CD14-positive monocyte (primary cell): Measurements from ENCODE around the gene PLD3. TPM values are rescaled to one million over a fixed set of nuclear protein-coding genes. Genes with fewer than 3 reads are reported as not detected.
A peak's percentile ranks its signal among the peaks of the same experiment; 100 is the strongest.

Experiments used
- DNase-seq, 3 donors: peaks; one replicate each; pipeline ENCODE4 v3.0.0-alpha.2; 2011 to 2022
- H2AFZ ChIP-seq: 2 replicates; pipeline ENCODE4 v1.6.0; 2012; ENCODE audit warnings: mild to moderate bottlenecking, low read depth, low read length, inconsistent platforms; ENCODE audit not compliant: insufficient read depth, poor library complexity, severe bottlenecking
- H3K27ac ChIP-seq, 2 donors: 1 replicate in 1 of 2; 2 replicates in 1 of 2; pipeline ENCODE4 v1.5.1; 2012 to 2013; ENCODE audit warnings: low read length in 2 of 2, control low read depth in 1 of 2, inconsistent platforms in 1 of 2, low read depth in 1 of 2, mild to moderate bottlenecking in 1 of 2
- H3K27me3 ChIP-seq, 2 donors: one replicate each; pipeline versions ENCODE4 v1.6.0 to v1.6.1; 2011 to 2013; ENCODE audit warnings: low read length in 2 of 2; ENCODE audit not compliant: control insufficient read depth in 2 of 2, insufficient read depth in 2 of 2
- H3K36me3 ChIP-seq, 2 donors: replicated peaks in 1 of 2; 1 replicate in 1 of 2; 2 replicates in 1 of 2; pipeline versions ENCODE4 v1.5.1 to v1.6.1; 2012 to 2013; ENCODE audit warnings: low read length in 2 of 2, control low read depth in 1 of 2, inconsistent platforms in 1 of 2, mild to moderate bottlenecking in 1 of 2; ENCODE audit not compliant: insufficient read depth in 2 of 2, control insufficient read depth in 1 of 2
- H3K4me1 ChIP-seq, 2 donors: 1 replicate in 1 of 2; 2 replicates in 1 of 2; pipeline versions ENCODE4 v1.5.1 to v1.6.1; 2012 to 2013; ENCODE audit warnings: low read length in 2 of 2, control low read depth in 1 of 2, inconsistent platforms in 1 of 2, mild to moderate bottlenecking in 1 of 2, moderate library complexity in 1 of 2; ENCODE audit not compliant: insufficient read depth in 2 of 2, control insufficient read depth in 1 of 2
- H3K4me2 ChIP-seq: replicated peaks from 2 replicates; pipeline ENCODE3; 2012; ENCODE audit warnings: low read length, moderate library complexity, mild to moderate bottlenecking; ENCODE audit not compliant: poor library complexity, severe bottlenecking; ENCODE audit errors: extremely low read depth
- H3K4me3 ChIP-seq, 3 experiments: fragments of 200-600 bp in 1 of 3; sonication (generic) in 1 of 3; replicated peaks in 1 of 3; 1 replicate in 2 of 3; 2 replicates in 1 of 3; pipeline ENCODE4 v1.5.1; 2011 to 2013; ENCODE audit warnings: low read length in 3 of 3, mild to moderate bottlenecking in 3 of 3, control low read depth in 2 of 3, low read depth in 2 of 3, inconsistent platforms in 1 of 3, moderate library complexity in 1 of 3
- H3K79me2 ChIP-seq: 2 replicates; pipeline ENCODE4 v1.6.0; 2012; ENCODE audit warnings: mild to moderate bottlenecking, control low read depth, inconsistent platforms, low read length, moderate library complexity; ENCODE audit not compliant: insufficient read depth
- H3K9ac ChIP-seq: 2 replicates; pipeline ENCODE4 v1.6.0; 2017; ENCODE audit warnings: low read length, mild to moderate bottlenecking; ENCODE audit not compliant: insufficient read depth, poor library complexity, severe bottlenecking
- H3K9me3 ChIP-seq, 2 donors: replicated peaks in 1 of 2; 1 replicate in 1 of 2; 2 replicates in 1 of 2; pipeline versions ENCODE4 v1.5.1 to v1.6.1; 2012 to 2013; ENCODE audit warnings: low read length in 2 of 2, control low read depth in 1 of 2; ENCODE audit not compliant: control insufficient read depth in 1 of 2, insufficient read depth in 1 of 2
- H4K20me1 ChIP-seq: 2 replicates; pipeline ENCODE4 v1.6.0; 2012; ENCODE audit warnings: mild to moderate bottlenecking, low read length, control low read depth, moderate library complexity; ENCODE audit not compliant: insufficient read depth
- H3K27ac Mint-ChIP-seq, 7 donors: one replicate each; pipeline ENCODE4 v1.8.0; 2020; ENCODE audit warnings: mild to moderate bottlenecking in 7 of 7, mixed read lengths in 7 of 7, moderate library complexity in 6 of 7, inconsistent platforms in 2 of 7
- H3K27me3 Mint-ChIP-seq, 3 donors: one replicate each; pipeline ENCODE4 v1.8.0; 2021 to 2022; ENCODE audit warnings: low read depth in 3 of 3, mild to moderate bottlenecking in 3 of 3, mixed read lengths in 3 of 3, moderate library complexity in 3 of 3, inconsistent platforms in 1 of 3
- H3K36me3 Mint-ChIP-seq, 2 donors: one replicate each; pipeline ENCODE4 v1.8.0; 2020; ENCODE audit warnings: mixed read lengths in 2 of 2, inconsistent platforms in 1 of 2, mild to moderate bottlenecking in 1 of 2
- H3K4me1 Mint-ChIP-seq: one replicate; pipeline ENCODE4 v1.8.0; 2020; ENCODE audit warnings: mild to moderate bottlenecking, mixed read lengths
- H3K4me3 Mint-ChIP-seq, 2 donors: one replicate each; pipeline ENCODE4 v1.8.0; 2020; ENCODE audit warnings: mild to moderate bottlenecking in 2 of 2, mixed read lengths in 2 of 2, moderate library complexity in 1 of 2
- H3K9me3 Mint-ChIP-seq, 7 donors: one replicate each; pipeline ENCODE4 v1.8.0; 2020 to 2022; ENCODE audit warnings: mixed read lengths in 7 of 7, mild to moderate bottlenecking in 6 of 7, moderate library complexity in 6 of 7, inconsistent platforms in 2 of 7
- WGBS: methylation state at CpG from one replicate; pipeline ENCODE4 v1.1.5; 2013; ENCODE audit warnings: missing lambda C conversion rate; ENCODE audit not compliant: insufficient coverage; 5-methylcytosine and 5-hydroxymethylcytosine counted together
- intact Hi-C, 2 donors: fragments of 100-400 bp; cut with micrococcal nuclease; formaldehyde crosslinking; loops; one replicate each; pipeline versions ENCODE4 v1.15.0 to v1.15.1; 2023
- polyA plus RNA-seq, 3 donors: library from polyadenylated mRNA; depleted of rRNA in 1 of 3; unstranded in 2 of 3; stranded (reverse) in 1 of 3; fragments of 300-500 nt in 2 of 3; fragments of >200 nt in 1 of 3; fragmentation: Illumina TruSeq in 2 of 3; gene quantifications; 1 replicate in 2 of 3; 2 replicates in 1 of 3; pipeline ENCODE4 v1.2.3, GENCODE V29; 2012 to 2021
- TF ChIP-seq, protein P1 (sequence below): fragments of 200-600 bp; IDR thresholded peaks from one replicate; pipeline ENCODE4 v1.8.0; 2022; ENCODE audit warnings: antibody characterized with exemption, mild to moderate bottlenecking

Gene PLD3
- polyA plus RNA-seq, 3 donors, result 168 to 334 (median 170) TPM

DNA sequence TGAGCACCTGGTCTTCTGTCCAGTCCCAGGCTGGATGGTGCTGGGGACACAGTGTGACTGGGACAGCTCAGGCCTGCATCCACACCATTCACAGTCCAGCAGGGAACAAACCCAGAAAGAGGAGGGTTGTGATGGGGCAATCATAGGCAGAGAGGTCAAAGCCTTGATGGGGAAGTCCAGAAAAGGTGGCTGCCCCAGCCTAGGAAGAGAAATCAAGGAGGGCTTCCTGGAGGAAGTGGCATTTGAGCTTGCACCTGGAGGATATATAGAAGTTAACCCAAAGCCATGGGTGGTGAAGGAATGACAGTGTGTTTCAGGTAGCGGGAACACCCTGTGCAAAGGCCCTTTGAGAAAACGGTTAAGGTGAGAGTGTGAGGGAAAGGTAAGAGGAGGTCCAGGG lies 67.3 kb downstream of the PLD3 start:
- Mint-ChIP-seq H3K9me3 (peaks cover 0 to 3% (median 0%) of the 10 kb centered on the region in 7 donors), H3K27ac (peak overlapping the region in 4 of 7 donors; percentile 35 to 76 (median 48)), H3K4me1 (peaks cover 49% of the 10 kb centered on the region), H3K27me3 (peaks cover 4 to 10% (median 10%) of the 10 kb centered on the region in 3 donors), H3K4me3 (no peak overlapping the region), H3K36me3 (no peaks in the 10 kb centered on the region)
- WGBS, result 95% methylated on average over 2 of the region's 2 CpGs
- Histone ChIP-seq H3K27me3 (no peaks in the 10 kb centered on the region), H3K27ac (no peak overlapping the region), H3K9ac (no peak overlapping the region), H2AFZ (no peak overlapping the region), H3K4me1 (peaks cover 31 to 39% of the 10 kb centered on the region in 2 donors), H3K4me2 (no peak overlapping the region), H4K20me1 (no peaks in the 10 kb centered on the region), H3K4me3 (no peak overlapping the region), H3K36me3 (no peaks in the 10 kb centered on the region), H3K79me2 (no peaks in the 10 kb centered on the region), H3K9me3 (no peaks in the 10 kb centered on the region)
- TF ChIP-seq, protein P1, sequence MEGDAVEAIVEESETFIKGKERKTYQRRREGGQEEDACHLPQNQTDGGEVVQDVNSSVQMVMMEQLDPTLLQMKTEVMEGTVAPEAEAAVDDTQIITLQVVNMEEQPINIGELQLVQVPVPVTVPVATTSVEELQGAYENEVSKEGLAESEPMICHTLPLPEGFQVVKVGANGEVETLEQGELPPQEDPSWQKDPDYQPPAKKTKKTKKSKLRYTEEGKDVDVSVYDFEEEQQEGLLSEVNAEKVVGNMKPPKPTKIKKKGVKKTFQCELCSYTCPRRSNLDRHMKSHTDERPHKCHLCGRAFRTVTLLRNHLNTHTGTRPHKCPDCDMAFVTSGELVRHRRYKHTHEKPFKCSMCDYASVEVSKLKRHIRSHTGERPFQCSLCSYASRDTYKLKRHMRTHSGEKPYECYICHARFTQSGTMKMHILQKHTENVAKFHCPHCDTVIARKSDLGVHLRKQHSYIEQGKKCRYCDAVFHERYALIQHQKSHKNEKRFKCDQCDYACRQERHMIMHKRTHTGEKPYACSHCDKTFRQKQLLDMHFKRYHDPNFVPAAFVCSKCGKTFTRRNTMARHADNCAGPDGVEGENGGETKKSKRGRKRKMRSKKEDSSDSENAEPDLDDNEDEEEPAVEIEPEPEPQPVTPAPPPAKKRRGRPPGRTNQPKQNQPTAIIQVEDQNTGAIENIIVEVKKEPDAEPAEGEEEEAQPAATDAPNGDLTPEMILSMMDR, result no peak
- intact Hi-C loops, result no loop called here
- peak in 2 of 3 donors; percentile 16 to 51 for DNase-seq

DNA sequence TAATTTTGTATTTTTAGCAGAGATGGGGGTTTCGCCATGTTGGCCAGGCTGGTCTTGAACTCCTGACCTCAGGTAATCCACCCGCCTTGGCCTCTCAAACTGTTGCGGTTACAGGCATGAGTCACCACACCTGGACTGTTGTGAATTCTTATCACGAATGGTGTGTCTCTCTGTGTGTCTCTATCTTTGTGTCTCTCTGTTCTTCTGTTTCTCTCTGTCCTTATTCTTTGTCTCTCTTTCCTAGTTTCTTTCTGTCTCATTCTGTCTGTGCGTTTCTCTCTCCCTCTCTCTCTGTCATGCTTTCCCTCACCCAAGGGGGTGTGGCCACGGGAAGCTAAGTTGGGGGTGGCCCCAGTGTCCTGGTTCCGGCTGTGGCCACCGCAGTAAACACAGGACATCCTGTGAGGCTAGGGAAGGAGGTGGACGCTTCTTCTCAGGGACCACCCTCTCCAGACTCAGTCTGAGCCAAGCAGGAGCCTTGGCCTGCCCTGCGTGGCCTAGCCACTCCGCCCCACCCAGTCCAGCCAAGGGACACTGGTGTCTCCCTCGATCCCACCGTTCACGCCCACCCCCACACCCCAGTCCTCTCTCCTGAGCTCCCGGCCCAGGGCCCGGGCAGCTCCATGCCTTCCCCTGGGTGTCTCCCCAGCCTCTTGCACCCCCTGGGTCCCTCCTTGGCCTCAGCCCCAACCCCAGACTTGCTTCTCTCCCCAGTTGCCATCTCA lies 68.6 kb downstream of the PLD3 start:
- Mint-ChIP-seq H3K9me3 (peaks cover 0 to 3% (median 0%) of the 10 kb centered on the region in 7 donors), H3K27me3 (peaks cover 4 to 8% (median 4%) of the 10 kb centered on the region in 3 donors), H3K36me3 (peaks cover under 1 to 1% of the 10 kb centered on the region in 2 donors), H3K4me1 (peaks cover 46% of the 10 kb centered on the region), H3K4me3 (peak overlapping the region; percentile 50 to 80), H3K27ac (peak overlapping the region; percentile 46 to 82 (median 73))
- H3K79me2 ChIP-seq, result peaks cover 5% of the 10 kb centered on the region
- peak; percentile 26 to 44 (median 34) for DNase-seq
- peaks cover 34 to 49% of the 10 kb centered on the region in 2 donors for H3K4me1 ChIP-seq
- H4K20me1 ChIP-seq, result no peaks in the 10 kb centered on the region
- no peaks in the 10 kb centered on the region for H3K36me3 ChIP-seq
- intact Hi-C loops, result no loop called here
- H3K27ac ChIP-seq, result peak overlapping the region; percentile 21 to 61
- H3K9ac ChIP-seq, result peak overlapping the region; percentile 10
- H2AFZ ChIP-seq, result peak overlapping the region; percentile 77
- WGBS, result 8% methylated on average over 12 of the region's 16 CpGs
- H3K4me3 ChIP-seq, result peak overlapping the region in 1 of 3 experiments; percentile 42
- H3K9me3 ChIP-seq, result no peaks in the 10 kb centered on the region
- peak overlapping the region; percentile 61 for H3K4me2 ChIP-seq
- no peaks in the 10 kb centered on the region for H3K27me3 ChIP-seq
- TF ChIP-seq, protein P1, result no peak
